ENCODE measurements around the gene CERS4. TPM values are rescaled to one million over a fixed set of nuclear protein-coding genes. Genes with fewer than 3 reads are reported as not detected.

Gene CERS4
- total and polyA plus RNA-seq, 8 donors: 36.8 to 59.1 (median 48.6) TPM

- H3K4me3 ChIP-seq: peak overlapping the region in 1 of 2 donors; percentile 74
- H3K4me1 ChIP-seq: peaks cover 0 to 26% of the 10 kb centered on the region in 2 donors
- intact Hi-C loops (cut with DNase I): no loop called here
- peaks cover 0 to 38% of the 10 kb centered on the region in 2 donors for H3K27me3 ChIP-seq
- no peaks in the 10 kb centered on the region for H3K9me3 ChIP-seq
- H3K27ac ChIP-seq: no peak overlapping the region
- ATAC-seq: no peak
- H3K36me3 ChIP-seq: no peaks in the 10 kb centered on the region
- TF ChIP-seq CTCF (IDR thresholded peaks at IDR 0.05): no peak
- no peak for DNase-seq
Measured at GRCh38 chr19:8210421-8211101, 1.4 kb downstream of the CERS4 start.

GRCh38 chr19:8212212-8212611, 3.0 kb downstream of the CERS4 start:
- H3K4me1 ChIP-seq: peaks cover 0 to 26% of the 10 kb centered on the region in 2 donors
- ATAC-seq (no peak), DNase-seq (no peak)
- peaks cover 0 to 34% of the 10 kb centered on the region in 2 donors for H3K27me3 ChIP-seq
- no peak overlapping the region for H3K27ac ChIP-seq
- TF ChIP-seq CTCF (IDR thresholded peaks at IDR 0.05): no peak
- no peaks in the 10 kb centered on the region for H3K9me3 ChIP-seq
- intact Hi-C loops (cut with DNase I): no loop called here
- no peak overlapping the region for H3K4me3 ChIP-seq
- no peaks in the 10 kb centered on the region for H3K36me3 ChIP-seq

GRCh38 chr19:8212916-8213315, 3.7 kb downstream of the CERS4 start:
- H3K4me3 ChIP-seq: no peak overlapping the region
- peaks cover 0 to 24% of the 10 kb centered on the region in 2 donors for H3K4me1 ChIP-seq
- peaks cover 0 to 29% of the 10 kb centered on the region in 2 donors for H3K27me3 ChIP-seq
- no peak overlapping the region for H3K27ac ChIP-seq
- H3K36me3 ChIP-seq: no peaks in the 10 kb centered on the region
- intact Hi-C loops (cut with DNase I): no loop called here
- TF ChIP-seq CTCF (IDR thresholded peaks at IDR 0.05): no peak
- DNase-seq: no peak
- ATAC-seq: no peak
- no peaks in the 10 kb centered on the region for H3K9me3 ChIP-seq

GRCh38 chr19:8213827-8214672, 4.9 kb downstream of the CERS4 start:
- no peaks in the 10 kb centered on the region for H3K9me3 ChIP-seq
- H3K36me3 ChIP-seq: no peaks in the 10 kb centered on the region
- H3K4me1 ChIP-seq: peaks cover 0 to 15% of the 10 kb centered on the region in 2 donors
- H3K27me3 ChIP-seq: peaks cover 0 to 18% of the 10 kb centered on the region in 2 donors
- ATAC-seq (no peak), DNase-seq (no peak)
- no peak for TF ChIP-seq CTCF (IDR thresholded peaks at IDR 0.05)
- H3K4me3 ChIP-seq: no peak overlapping the region
- intact Hi-C loops (cut with DNase I): no loop called here
- no peak overlapping the region for H3K27ac ChIP-seq

- Histone ChIP-seq H3K4me1 (peaks cover 0 to 11% of the 10 kb centered on the region in 2 donors), H3K27ac (no peak overlapping the region), H3K4me3 (no peak overlapping the region), H3K9me3 (no peaks in the 10 kb centered on the region), H3K27me3 (peaks cover 0 to 10% of the 10 kb centered on the region in 2 donors), H3K36me3 (no peaks in the 10 kb centered on the region)
- TF ChIP-seq CTCF (IDR thresholded peaks at IDR 0.05): no peak
- DNase-seq (no peak), ATAC-seq (no peak)
- intact Hi-C loops (cut with DNase I): no loop called here
Measured at GRCh38 chr19:8214802-8215201, 5.6 kb downstream of the CERS4 start.

Measured in left lung (tissue), 10 donors.